GM21576 (cell line): ENCODE results near the gene COPB1.

ENCODE experiments used
- ATAC-seq: cut with Tn5 transposase; IDR thresholded peaks from one replicate; pipeline ENCODE4 v1.9.1; 2021; ENCODE audit warnings: mild to moderate bottlenecking, moderate library complexity; ENCODE audit not compliant: unreplicated experiment

Gene COPB1

GRCh38 chr11:14443638-14444037 is 56.0 kb downstream of the COPB1 start:
- ATAC-seq, result no peak

GRCh38 chr11:14435717-14436512 is 63.7 kb downstream of the COPB1 start:
- no peak for ATAC-seq

GRCh38 chr11:14425621-14426020 is 74.0 kb downstream of the COPB1 start:
- no peak for ATAC-seq

GRCh38 chr11:14424096-14424495 is 75.5 kb downstream of the COPB1 start:
- ATAC-seq, result no peak

- ATAC-seq, result no peak
Measured at GRCh38 chr11:14423633-14424032, 76.0 kb downstream of the COPB1 start.

GRCh38 chr11:14422814-14423182 is 76.8 kb downstream of the COPB1 start:
- ATAC-seq, result no peak

- no peak for ATAC-seq
Measured at GRCh38 chr11:14422052-14422813, 77.4 kb downstream of the COPB1 start.

- no peak for ATAC-seq
Measured at GRCh38 chr11:14420223-14420622, 79.4 kb downstream of the COPB1 start.

GRCh38 chr11:14418801-14419417 is 80.7 kb downstream of the COPB1 start:
- ATAC-seq, result no peak

- ATAC-seq, result no peak
Measured at GRCh38 chr11:14417617-14418374, 81.8 kb downstream of the COPB1 start.

GRCh38 chr11:14417186-14417585 is 82.4 kb downstream of the COPB1 start:
- ATAC-seq, result no peak

GRCh38 chr11:14414470-14415461 is 84.8 kb downstream of the COPB1 start:
- ATAC-seq, result peak; percentile 77

GRCh38 chr11:14413307-14414069 is 86.1 kb downstream of the COPB1 start:
- no peak for ATAC-seq

GRCh38 chr11:14411818-14412217 is 87.8 kb downstream of the COPB1 start:
- ATAC-seq, result no peak

- ATAC-seq, result no peak
Measured at GRCh38 chr11:14409891-14410290, 89.7 kb downstream of the COPB1 start.

GRCh38 chr11:14408612-14409011 is 91.0 kb downstream of the COPB1 start:
- ATAC-seq, result no peak
